H1 (cell line): ENCODE results near the gene DMPK.

ENCODE experiments used
- CBX5 ChIP-seq: fragments of 300-800, 300-1000 bp; sonication (generic); IDR thresholded peaks from 2 replicates; pipeline ENCODE4 v1.7.1; 2016; ENCODE audit warnings: antibody characterized with exemption, low read length, low read depth
- CTCF ChIP-seq, 3 experiments: IDR thresholded peaks; 1 replicate in 2 of 3; 2 replicates in 1 of 3; pipeline versions ENCODE4 v1.5.1 to v1.6.1; 2011; ENCODE audit warnings: low read length in 3 of 3, mild to moderate bottlenecking in 3 of 3, inconsistent platforms in 2 of 3, low read depth in 1 of 3, moderate library complexity in 1 of 3; ENCODE audit not compliant: insufficient read depth in 1 of 3; ENCODE audit errors: control extremely low read depth in 1 of 3
- EZH2 ChIP-seq: fragments of 200-600 bp; sonication (generic); IDR thresholded peaks from 2 replicates; pipeline ENCODE4 v1.7.1; 2012; ENCODE audit warnings: low read depth, mild to moderate bottlenecking, moderate library complexity, low read length, inconsistent platforms; ENCODE audit not compliant: severe bottlenecking
- FOSL1 ChIP-seq: IDR thresholded peaks from 2 replicates; pipeline ENCODE4 v1.6.1; 2011; ENCODE audit warnings: mild to moderate bottlenecking, low read depth, low read length, moderate library complexity; ENCODE audit not compliant: insufficient read depth
- NRF1 ChIP-seq: IDR thresholded peaks from 2 replicates; pipeline ENCODE4 v1.6.1; 2011; ENCODE audit warnings: mild to moderate bottlenecking, low read depth, low read length, improper control_type of control experiment
- POLR2A ChIP-seq, 2 experiments: IDR thresholded peaks; 1 replicate in 1 of 2; 2 replicates in 1 of 2; pipeline ENCODE4 v1.6.1; 2011; ENCODE audit warnings: low read depth in 2 of 2, low read length in 2 of 2, mild to moderate bottlenecking in 2 of 2; ENCODE audit errors: control extremely low read depth in 1 of 2
- RFX5 ChIP-seq: IDR thresholded peaks from 2 replicates; pipeline ENCODE4 v1.6.1; 2011; ENCODE audit warnings: low read depth, low read length, improper control_type of control experiment, borderline replicate concordance
- SAP30 ChIP-seq: fragments of 300-600 bp; sonication (generic); IDR thresholded peaks from 2 replicates; pipeline ENCODE4 v1.7.1; 2012; ENCODE audit warnings: low read length, moderate library complexity, mild to moderate bottlenecking, inconsistent platforms; ENCODE audit not compliant: insufficient read depth, insufficient replicate concordance
- TCF12 ChIP-seq: IDR thresholded peaks from 2 replicates; pipeline ENCODE4 v1.6.1; 2011; ENCODE audit warnings: low read depth, mild to moderate bottlenecking, low read length

GRCh38 chr19:45814851-45815480 lies 32.7 kb upstream of the DMPK start, which contains the start of gene RSPH6A:
- TF ChIP-seq CTCF (IDR thresholded peaks at IDR 0.05; ENCODE audit: control extremely low read depth in 1 of 3, insufficient read depth in 1 of 3, low read depth in 1 of 3, low read length in 3 of 3) = 0 out of 4 replicates have a peak, but pooled peaks of 1 of the 3 experiments have one; percentile 1
- TF ChIP-seq POLR2A (IDR thresholded peaks at IDR 0.05; ENCODE audit: control extremely low read depth in 1 of 2, low read depth in 2 of 2, low read length in 2 of 2) = peak in 1 of 2 experiments; percentile 63; a peak in 2 of 3 replicates
- TF ChIP-seq NRF1 = no peak
- no peak for TF ChIP-seq EZH2
- no peak for TF ChIP-seq SAP30
- no peak for TF ChIP-seq CBX5
- TF ChIP-seq TCF12 = no peak
- TF ChIP-seq FOSL1 = no peak
- no peak for TF ChIP-seq RFX5
